Measurements from ENCODE around the gene SKP1.

DNA sequence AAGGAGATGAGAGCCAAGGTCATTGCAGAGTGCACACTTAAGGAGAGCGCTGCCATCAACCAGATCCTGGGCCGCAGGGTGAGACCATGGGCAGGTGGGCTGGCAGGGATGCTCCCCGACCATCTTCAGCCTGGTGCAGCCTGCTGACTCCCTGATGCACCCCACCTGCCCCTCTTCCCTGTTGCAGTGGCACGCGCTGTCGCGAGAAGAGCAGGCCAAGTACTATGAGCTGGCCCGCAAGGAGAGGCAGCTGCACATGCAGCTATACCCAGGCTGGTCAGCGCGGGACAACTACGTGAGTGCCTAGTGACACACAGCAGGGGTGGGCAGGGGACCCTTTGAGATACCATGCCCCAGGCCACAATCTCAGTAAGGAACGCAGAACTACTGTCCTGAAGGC lies 33.9 kb downstream of the SKP1 start:
- TF ChIP-seq, protein P1, sequence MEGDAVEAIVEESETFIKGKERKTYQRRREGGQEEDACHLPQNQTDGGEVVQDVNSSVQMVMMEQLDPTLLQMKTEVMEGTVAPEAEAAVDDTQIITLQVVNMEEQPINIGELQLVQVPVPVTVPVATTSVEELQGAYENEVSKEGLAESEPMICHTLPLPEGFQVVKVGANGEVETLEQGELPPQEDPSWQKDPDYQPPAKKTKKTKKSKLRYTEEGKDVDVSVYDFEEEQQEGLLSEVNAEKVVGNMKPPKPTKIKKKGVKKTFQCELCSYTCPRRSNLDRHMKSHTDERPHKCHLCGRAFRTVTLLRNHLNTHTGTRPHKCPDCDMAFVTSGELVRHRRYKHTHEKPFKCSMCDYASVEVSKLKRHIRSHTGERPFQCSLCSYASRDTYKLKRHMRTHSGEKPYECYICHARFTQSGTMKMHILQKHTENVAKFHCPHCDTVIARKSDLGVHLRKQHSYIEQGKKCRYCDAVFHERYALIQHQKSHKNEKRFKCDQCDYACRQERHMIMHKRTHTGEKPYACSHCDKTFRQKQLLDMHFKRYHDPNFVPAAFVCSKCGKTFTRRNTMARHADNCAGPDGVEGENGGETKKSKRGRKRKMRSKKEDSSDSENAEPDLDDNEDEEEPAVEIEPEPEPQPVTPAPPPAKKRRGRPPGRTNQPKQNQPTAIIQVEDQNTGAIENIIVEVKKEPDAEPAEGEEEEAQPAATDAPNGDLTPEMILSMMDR (IDR thresholded peaks at IDR 0.05; ENCODE audit: borderline replicate concordance, extremely low read depth, low read length, poor library complexity, severe bottlenecking): no peak
- no peak for TF ChIP-seq EZH2 (IDR thresholded peaks at IDR 0.05; ENCODE audit: borderline replicate concordance, low read depth, low read length, severe bottlenecking)
